Ishikawa (cell line): ENCODE measurements around the gene PORCN.

ENCODE experiments used
- CREB1 ChIP-seq: IDR thresholded peaks from 2 replicates; pipeline ENCODE4 v1.6.1; 2012; ENCODE audit warnings: low read depth
- EP300 ChIP-seq: IDR thresholded peaks from 2 replicates; pipeline ENCODE4 v1.6.1; 2012; ENCODE audit warnings: borderline replicate concordance
- RAD21 ChIP-seq: IDR thresholded peaks from 2 replicates; pipeline ENCODE4 v1.6.1; 2012; ENCODE audit warnings: low read depth
- REST ChIP-seq: IDR thresholded peaks from 2 replicates; pipeline ENCODE4 v1.6.1; 2012; ENCODE audit warnings: low read depth, mild to moderate bottlenecking
- TAF1 ChIP-seq: IDR thresholded peaks from 2 replicates; pipeline ENCODE4 v1.6.1; 2012; ENCODE audit warnings: low read depth, mild to moderate bottlenecking
- TCF12 ChIP-seq: IDR thresholded peaks from 2 replicates; pipeline ENCODE4 v1.6.1; 2012; ENCODE audit warnings: low read depth

GRCh38 chrX:48516987-48517386 is 8.2 kb downstream of the PORCN start:
- TF ChIP-seq REST, result no peak
- no peak for TF ChIP-seq TCF12
- TF ChIP-seq CREB1, result no peak
- no peak for TF ChIP-seq RAD21
- TF ChIP-seq EP300, result no peak
- TF ChIP-seq TAF1, result no peak
